ENCODE data around the gene FNDC3A. TPM values are rescaled to one million over a fixed set of nuclear protein-coding genes. Genes with fewer than 3 reads are reported as not detected.
"Not testable (repeated sequence)": the region's sequence is repeated elsewhere in the genome, so short reads cannot be mapped to it uniquely, and the experiment has no call there.

FNDC3A gene
- total RNA-seq, 1 donor from 2014 or later, result 51.9 TPM

- Mint-ChIP-seq H3K27ac (ENCODE audit: unreplicated experiment) (no peak overlapping the region), H3K9me3 (ENCODE audit: unreplicated experiment) (peaks cover 11% of the 10 kb centered on the region), H3K4me3 (ENCODE audit: unreplicated experiment) (no peak overlapping the region), H3K4me1 (ENCODE audit: unreplicated experiment) (peaks cover 23% of the 10 kb centered on the region), H3K36me3 (ENCODE audit: unreplicated experiment) (peaks cover 13% of the 10 kb centered on the region), H3K27me3 (ENCODE audit: unreplicated experiment) (no peaks in the 10 kb centered on the region)
- no peak for DNase-seq (ENCODE audit: extremely low spot score, unreplicated experiment)
- no peak for TF ChIP-seq CTCF (IDR thresholded peaks at IDR 0.05)
Observed at GRCh38 chr13:49055021-49055420, 79.3 kb downstream of the FNDC3A start.

- H3K27ac Mint-ChIP-seq (ENCODE audit: unreplicated experiment), result no peak overlapping the region
- no peak overlapping the region for H3K4me3 Mint-ChIP-seq (ENCODE audit: unreplicated experiment)
- H3K9me3 Mint-ChIP-seq (ENCODE audit: unreplicated experiment), result peaks cover 4% of the 10 kb centered on the region
- H3K27me3 Mint-ChIP-seq (ENCODE audit: unreplicated experiment), result no peaks in the 10 kb centered on the region
- H3K36me3 Mint-ChIP-seq (ENCODE audit: unreplicated experiment), result peaks cover 5% of the 10 kb centered on the region
- peaks cover 21% of the 10 kb centered on the region for H3K4me1 Mint-ChIP-seq (ENCODE audit: unreplicated experiment)
- no peak for TF ChIP-seq CTCF (IDR thresholded peaks at IDR 0.05)
- no peak for DNase-seq (ENCODE audit: extremely low spot score, unreplicated experiment)
Observed at GRCh38 chr13:49057176-49057575, 81.5 kb downstream of the FNDC3A start.

- H3K27ac Mint-ChIP-seq (ENCODE audit: unreplicated experiment), result no peak overlapping the region
- TF ChIP-seq CTCF (IDR thresholded peaks at IDR 0.05), result no peak
- no peaks in the 10 kb centered on the region for H3K9me3 Mint-ChIP-seq (ENCODE audit: unreplicated experiment)
Observed at GRCh38 chr13:49058761-49059160, 83.0 kb downstream of the FNDC3A start.

GRCh38 chr13:49060678-49061387 lies 85.1 kb downstream of the FNDC3A start:
- no peak overlapping the region for H3K27ac Mint-ChIP-seq (ENCODE audit: unreplicated experiment)
- no peaks in the 10 kb centered on the region for H3K27me3 Mint-ChIP-seq (ENCODE audit: unreplicated experiment)
- DNase-seq (ENCODE audit: extremely low spot score, unreplicated experiment), result no peak
- peaks cover 3% of the 10 kb centered on the region for H3K36me3 Mint-ChIP-seq (ENCODE audit: unreplicated experiment)
- no peak for TF ChIP-seq CTCF (IDR thresholded peaks at IDR 0.05)
- peaks cover 42% of the 10 kb centered on the region for H3K4me1 Mint-ChIP-seq (ENCODE audit: unreplicated experiment)
- H3K9me3 Mint-ChIP-seq (ENCODE audit: unreplicated experiment), result no peaks in the 10 kb centered on the region
- H3K4me3 Mint-ChIP-seq (ENCODE audit: unreplicated experiment), result no peak overlapping the region

More at GRCh38 chr13:49058761-49059160, 83.0 kb downstream of the FNDC3A start:
- Mint-ChIP-seq H3K27me3 (ENCODE audit: unreplicated experiment) (no peaks in the 10 kb centered on the region), H3K4me3 (ENCODE audit: unreplicated experiment) (no peak overlapping the region), H3K4me1 (ENCODE audit: unreplicated experiment) (peaks cover 26% of the 10 kb centered on the region), H3K36me3 (ENCODE audit: unreplicated experiment) (peaks cover 3% of the 10 kb centered on the region)
- DNase-seq (ENCODE audit: extremely low spot score, unreplicated experiment), result no peak

- not testable (repeated sequence) for DNase-seq (ENCODE audit: extremely low spot score, unreplicated experiment); H3K36me3 Mint-ChIP-seq (ENCODE audit: unreplicated experiment); H3K9me3 Mint-ChIP-seq (ENCODE audit: unreplicated experiment); H3K27me3 Mint-ChIP-seq (ENCODE audit: unreplicated experiment); H3K27ac Mint-ChIP-seq (ENCODE audit: unreplicated experiment); H3K4me3 Mint-ChIP-seq (ENCODE audit: unreplicated experiment)
- peaks cover 40% of the 10 kb centered on the region for H3K4me1 Mint-ChIP-seq (ENCODE audit: unreplicated experiment)
Observed at GRCh38 chr13:49061388-49061752, 85.7 kb downstream of the FNDC3A start.
